Measurements from ENCODE around the gene CMIP. TPM values are rescaled to one million over a fixed set of nuclear protein-coding genes. Genes with fewer than 3 reads are reported as not detected.
A peak's percentile ranks its signal among the peaks of the same experiment; 100 is the strongest.

The CMIP gene
- total RNA-seq, 4 donors from 2014 or later = 40.0 to 69.6 (median 47.0) TPM

- 77 to 92% methylated on average over 3 to 14 of the region's 14 CpGs for WGBS, 2 donors (ENCODE audit: low coverage in 1 of 2)
- intact Hi-C loops (cut with DNase I; ENCODE audit: low total_unique reads) = no loop called here
Measured at GRCh38 chr16:81649561-81650184, 205.1 kb downstream of the CMIP start.

GRCh38 chr16:81650281-81650680 is 205.7 kb downstream of the CMIP start:
- peak overlapping the region; percentile 73 to 82 (median 76) for H3K27ac ChIP-seq
- H3K36me3 ChIP-seq = peaks cover 0 to 8% (median 2%) of the 10 kb centered on the region in 4 donors
- TF ChIP-seq POLR2AphosphoS5 (IDR thresholded peaks at IDR 0.05) (no peak), POLR2A (IDR thresholded peaks at IDR 0.05) (no peak), EP300 (IDR thresholded peaks at IDR 0.05; ENCODE audit: low read depth) (no peak), CTCF (IDR thresholded peaks at IDR 0.05) (no peak)
- in situ Hi-C loops (cut with MboI; ENCODE audit: low pct_ligation_motif_present in 1 of 4, low pct_unique_long_range_greater_than_20kb in 1 of 4, low sequenced_read_pairs in 3 of 4) (no loop called here), intact Hi-C loops (cut with DNase I; ENCODE audit: low total_unique reads) (no loop called here)
- H3K4me3 ChIP-seq = no peak overlapping the region
- H3K4me1 ChIP-seq = peaks cover 3 to 31% (median 7%) of the 10 kb centered on the region in 4 donors
- H3K9me3 ChIP-seq = no peaks in the 10 kb centered on the region
- no peaks in the 10 kb centered on the region for H3K27me3 ChIP-seq
- DNase-seq = no peak
- WGBS, 2 donors (ENCODE audit: low coverage in 1 of 2) = 90 to 92% methylated on average over 8 of the region's 8 CpGs

More at GRCh38 chr16:81649561-81650184, 205.1 kb downstream of the CMIP start:
- Histone ChIP-seq H3K4me1 (peaks cover 3 to 25% (median 7%) of the 10 kb centered on the region in 4 donors), H3K27me3 (no peaks in the 10 kb centered on the region), H3K4me3 (no peak overlapping the region), H3K27ac (peak overlapping the region; percentile 73 to 82 (median 76)), H3K9me3 (no peaks in the 10 kb centered on the region), H3K36me3 (peaks cover 0 to 8% (median 2%) of the 10 kb centered on the region in 4 donors)
- in situ Hi-C loops (cut with MboI; ENCODE audit: low pct_ligation_motif_present in 1 of 4, low pct_unique_long_range_greater_than_20kb in 1 of 4, low sequenced_read_pairs in 3 of 4) = no loop called here
- TF ChIP-seq CTCF (IDR thresholded peaks at IDR 0.05) (no peak), EP300 (IDR thresholded peaks at IDR 0.05; ENCODE audit: low read depth) (no peak), POLR2AphosphoS5 (IDR thresholded peaks at IDR 0.05) (no peak), POLR2A (IDR thresholded peaks at IDR 0.05) (no peak)
- no peak for DNase-seq

- Histone ChIP-seq H3K4me1 (peaks cover 3 to 38% (median 7%) of the 10 kb centered on the region in 4 donors), H3K36me3 (peaks cover 0 to 8% (median 2%) of the 10 kb centered on the region in 4 donors), H3K4me3 (peak overlapping the region in 1 of 4 donors; percentile 34), H3K27ac (peak overlapping the region; percentile 73 to 82 (median 76)), H3K9me3 (no peaks in the 10 kb centered on the region), H3K27me3 (no peaks in the 10 kb centered on the region)
- DNase-seq = peak; percentile 70
- TF ChIP-seq POLR2A (IDR thresholded peaks at IDR 0.05) (peak; percentile 57), EP300 (IDR thresholded peaks at IDR 0.05; ENCODE audit: low read depth) (no peak), POLR2AphosphoS5 (IDR thresholded peaks at IDR 0.05) (peak; percentile 57 to 74 (median 68)), CTCF (IDR thresholded peaks at IDR 0.05) (no peak)
- 60 to 87% methylated on average over 1 to 11 of the region's 16 CpGs for WGBS, 2 donors (ENCODE audit: low coverage in 1 of 2)
- in situ Hi-C loops (cut with MboI; ENCODE audit: low pct_ligation_motif_present in 1 of 4, low pct_unique_long_range_greater_than_20kb in 1 of 4, low sequenced_read_pairs in 3 of 4) (no loop called here), intact Hi-C loops (cut with DNase I; ENCODE audit: low total_unique reads) (no loop called here)
Measured at GRCh38 chr16:81650982-81651562, 206.5 kb downstream of the CMIP start.

Data from transverse colon (tissue), 4 donors.